SH-SY5Y (cell line): ENCODE results near the gene LY86.

ENCODE experiments used
- GATA2 ChIP-seq: IDR thresholded peaks from 2 replicates; pipeline ENCODE4 v1.6.1; 2011; ENCODE audit warnings: mild to moderate bottlenecking, low read depth, low read length
- GATA3 ChIP-seq: IDR thresholded peaks from 2 replicates; pipeline ENCODE4 v1.6.1; 2011; ENCODE audit warnings: low read depth, mild to moderate bottlenecking, low read length, moderate library complexity

DNA sequence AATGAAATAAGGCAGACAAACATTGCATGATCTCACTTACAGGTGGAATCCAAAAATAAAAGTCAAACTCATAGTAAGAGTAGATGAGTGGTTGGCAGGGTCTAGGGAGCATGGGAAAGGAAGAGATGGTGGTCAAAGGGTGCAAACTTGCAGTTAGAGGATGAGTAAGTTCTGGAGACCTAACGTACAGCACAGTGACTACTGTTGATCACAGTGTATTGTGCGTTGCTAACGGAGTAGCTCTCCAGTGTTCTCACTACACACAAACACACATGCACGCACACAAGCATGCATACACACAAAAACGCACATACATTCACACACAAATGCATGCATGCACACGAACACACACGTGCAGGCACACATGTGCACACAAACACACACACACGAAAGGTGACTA is 54.9 kb downstream of the LY86 start:
- TF ChIP-seq GATA2 (no peak), GATA3 (no peak)
